Neural cell (in vitro differentiated cells): Measurements from ENCODE around the gene SLIT3. TPM values are rescaled to one million over a fixed set of nuclear protein-coding genes. Genes with fewer than 3 reads are reported as not detected.

ENCODE experiments used
- H2AFZ ChIP-seq: fragments of 200-600, 300-800 bp; sonication (generic), shearing (Covaris generic); 2 replicates; pipeline ENCODE4 v1.6.0; 2014; ENCODE audit warnings: low read depth, mild to moderate bottlenecking, antibody characterized with exemption, low read length, moderate library complexity
- H3F3A ChIP-seq: fragments of 200-600 bp; shearing (Covaris generic); 2 replicates; pipeline ENCODE4 v1.6.1; 2016; ENCODE audit warnings: mild to moderate bottlenecking, moderate library complexity, mixed read lengths, antibody characterized with exemption, low read length; ENCODE audit not compliant: insufficient read depth, poor library complexity, severe bottlenecking
- H3K27ac ChIP-seq: fragments of 200-600, 300-800 bp; sonication (generic), shearing (Covaris generic); 2 replicates; pipeline ENCODE4 v1.5.1; 2014; ENCODE audit warnings: mild to moderate bottlenecking, low read length, moderate library complexity
- H3K27me3 ChIP-seq: fragments of 300-800, 200-600 bp; sonication (generic), shearing (Covaris generic); 2 replicates; pipeline ENCODE4 v1.6.0; 2014; ENCODE audit warnings: mild to moderate bottlenecking, low read depth, low read length, moderate library complexity; ENCODE audit not compliant: insufficient read depth
- H3K36me3 ChIP-seq: fragments of 300-800, 200-600 bp; sonication (generic), shearing (Covaris generic); 2 replicates; pipeline ENCODE4 v1.5.1; 2014; ENCODE audit warnings: mild to moderate bottlenecking, antibody characterized with exemption, low read length, moderate library complexity; ENCODE audit not compliant: insufficient read depth
- H3K4me2 ChIP-seq: fragments of 300-800, 200-600 bp; sonication (generic), shearing (Covaris generic); 2 replicates; pipeline ENCODE4 v1.6.0; 2014; ENCODE audit warnings: mild to moderate bottlenecking, low read length
- H3K4me3 ChIP-seq: fragments of 300-800, 200-600 bp; sonication (generic), shearing (Covaris generic); 2 replicates; pipeline ENCODE4 v1.5.1; 2014; ENCODE audit warnings: mild to moderate bottlenecking, low read length, moderate library complexity
- H3K79me2 ChIP-seq: fragments of 200-600 bp; shearing (Covaris generic); replicated peaks from 2 replicates; pipeline ENCODE4 v1.6.0; 2014; ENCODE audit warnings: mild to moderate bottlenecking, low read length, moderate library complexity; ENCODE audit not compliant: insufficient read depth
- H3K9ac ChIP-seq: fragments of 300-800, 200-600 bp; sonication (generic), shearing (Covaris generic); 2 replicates; pipeline ENCODE4 v1.6.1; 2016; ENCODE audit warnings: mild to moderate bottlenecking, low read length, mixed read lengths
- H3K9me2 ChIP-seq: fragments of 200-600 bp; shearing (Covaris generic); 2 replicates; pipeline ENCODE4 v1.6.1; 2016; ENCODE audit warnings: mild to moderate bottlenecking, low read length, mixed read lengths; ENCODE audit not compliant: insufficient read depth
- H3K9me3 ChIP-seq: fragments of 200-600, 300-800 bp; sonication (generic), shearing (Covaris generic); 2 replicates; pipeline ENCODE4 v1.6.1; 2016; ENCODE audit warnings: mild to moderate bottlenecking, mixed run types, low read length, moderate library complexity, mixed read lengths
- H4K20me1 ChIP-seq: fragments of 200-600 bp; shearing (Covaris generic); 2 replicates; pipeline ENCODE4 v1.6.1; 2016; ENCODE audit warnings: mild to moderate bottlenecking, mixed run types; ENCODE audit not compliant: insufficient read depth
- EP300 ChIP-seq: fragments of 450-650 bp; conservative IDR thresholded peaks from 2 replicates; pipeline ENCODE4 v1.6.1; 2014; ENCODE audit warnings: antibody characterized with exemption, mild to moderate bottlenecking, moderate library complexity; ENCODE audit not compliant: poor library complexity, severe bottlenecking
- EZH2 ChIP-seq: fragments of 200-600, 300-800 bp; shearing (Covaris generic), sonication (generic); IDR thresholded peaks from 2 replicates; pipeline ENCODE4 v1.6.1; 2014; ENCODE audit warnings: antibody characterized with exemption, low read length, borderline replicate concordance, mild to moderate bottlenecking; ENCODE audit not compliant: insufficient read depth, poor library complexity, severe bottlenecking
- MXI1 ChIP-seq: fragments of 450-650 bp; conservative IDR thresholded peaks from 2 replicates; pipeline ENCODE4 v1.6.1; 2014; ENCODE audit warnings: antibody characterized with exemption, mild to moderate bottlenecking; ENCODE audit not compliant: poor library complexity, severe bottlenecking
- POLR2AphosphoS5 ChIP-seq: IDR thresholded peaks from 2 replicates; pipeline ENCODE4 v1.6.1; 2012
- RAD21 ChIP-seq: fragments of 450-650 bp; conservative IDR thresholded peaks from 2 replicates; pipeline ENCODE4 v1.6.1; 2014; ENCODE audit warnings: antibody characterized with exemption, mild to moderate bottlenecking, moderate library complexity
- SMC3 ChIP-seq: fragments of 450-650 bp; conservative IDR thresholded peaks from 2 replicates; pipeline ENCODE4 v1.6.1; 2014; ENCODE audit warnings: antibody characterized with exemption, mild to moderate bottlenecking, moderate library complexity; ENCODE audit not compliant: poor library complexity
- TAF1 ChIP-seq: IDR thresholded peaks from 2 replicates; pipeline ENCODE4 v1.6.1; 2012; ENCODE audit warnings: low read depth
- polyA plus RNA-seq: library from polyadenylated mRNA; depleted of rRNA; stranded (reverse); fragments of >200 nt; gene quantifications from 2 replicates; pipeline ENCODE4 v1.2.3, GENCODE V29; 2014
- TF ChIP-seq, protein P1 (sequence below): fragments of 450-650 bp; IDR thresholded peaks from 2 replicates; pipeline ENCODE4 v1.5.1; 2014; ENCODE audit warnings: antibody characterized with exemption, mild to moderate bottlenecking, moderate library complexity; ENCODE audit not compliant: poor library complexity, severe bottlenecking
- TF ChIP-seq, protein P2 (sequence below): IDR thresholded peaks from 2 replicates; pipeline ENCODE4 v1.6.1; 2012; ENCODE audit warnings: borderline replicate concordance

SLIT3 gene
- polyA plus RNA-seq, 1 donor from 2014 or later = 1.2 TPM

DNA sequence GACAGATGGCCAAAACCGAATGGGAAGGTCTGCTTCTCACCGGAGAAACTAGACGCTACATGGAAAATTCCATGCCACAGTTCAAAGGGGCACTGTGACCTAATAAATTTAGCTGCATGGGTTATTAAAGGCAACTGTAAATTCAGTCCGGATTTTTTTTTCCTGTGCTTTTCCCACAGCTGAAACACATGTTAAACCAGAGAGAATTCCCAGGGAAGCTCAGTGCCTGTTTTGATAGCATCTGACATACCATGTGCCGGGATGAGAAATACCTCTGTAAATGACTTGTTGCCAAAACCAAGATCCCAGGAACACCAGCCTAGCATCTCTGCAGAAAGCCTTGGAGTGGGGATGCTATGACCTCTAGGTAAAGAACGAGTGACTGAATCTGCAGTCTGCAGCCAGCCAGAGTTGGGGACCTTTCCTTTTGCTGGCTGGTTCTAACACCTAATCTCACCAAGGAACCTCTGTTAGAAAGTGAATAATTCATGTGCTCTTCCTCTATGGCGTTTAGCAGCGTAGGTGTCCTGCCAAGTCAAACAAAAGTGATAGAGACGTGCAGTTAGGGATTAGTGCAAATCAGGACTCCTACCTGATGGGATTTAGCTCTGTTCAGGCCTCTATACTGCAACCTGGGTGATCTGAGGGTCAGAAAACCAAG lies 77.9 kb downstream of the SLIT3 start:
- no peaks in the 10 kb centered on the region for H3K79me2 ChIP-seq
- no peaks in the 10 kb centered on the region for H3K9me2 ChIP-seq
- H3K4me3 ChIP-seq = no peak overlapping the region
- H3K36me3 ChIP-seq = no peaks in the 10 kb centered on the region
- no peak for TF ChIP-seq MXI1
- no peak for TF ChIP-seq EP300
- H2AFZ ChIP-seq = no peak overlapping the region
- H4K20me1 ChIP-seq = no peaks in the 10 kb centered on the region
- H3K9ac ChIP-seq = no peak overlapping the region
- H3K27ac ChIP-seq = no peak overlapping the region
- H3K27me3 ChIP-seq = no peaks in the 10 kb centered on the region
- H3F3A ChIP-seq = no peaks in the 10 kb centered on the region
- H3K4me2 ChIP-seq = no peak overlapping the region
- no peaks in the 10 kb centered on the region for H3K9me3 ChIP-seq

DNA sequence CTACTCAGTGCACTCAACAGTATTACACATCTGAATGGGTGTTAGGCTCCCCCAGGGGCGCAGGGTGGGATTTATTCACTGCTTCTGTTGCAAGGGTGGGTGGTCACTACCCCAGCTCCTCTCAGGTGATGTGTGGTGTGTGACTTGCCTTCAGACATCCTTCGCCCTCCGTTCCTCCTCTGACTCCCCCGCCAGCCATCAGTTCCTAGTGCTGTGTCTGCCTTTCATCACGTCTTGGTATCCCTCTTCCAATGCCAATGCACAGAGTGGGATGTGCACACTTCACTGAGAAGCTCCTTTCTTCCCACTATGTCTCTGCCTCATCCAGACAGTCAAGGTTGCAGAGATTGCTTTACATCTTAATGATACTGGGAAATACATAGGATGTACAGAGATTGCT lies 79.4 kb downstream of the SLIT3 start:
- H3K27ac ChIP-seq = no peak overlapping the region
- H3K9me3 ChIP-seq = no peaks in the 10 kb centered on the region
- no peak overlapping the region for H3K4me2 ChIP-seq
- H3F3A ChIP-seq = no peaks in the 10 kb centered on the region
- no peak overlapping the region for H2AFZ ChIP-seq
- H3K9me2 ChIP-seq = no peaks in the 10 kb centered on the region
- TF ChIP-seq MXI1 (no peak), SMC3 (no peak), EZH2 (no peak), TAF1 (no peak), RAD21 (no peak), POLR2AphosphoS5 (no peak), EP300 (no peak)
- TF ChIP-seq, protein P1, sequence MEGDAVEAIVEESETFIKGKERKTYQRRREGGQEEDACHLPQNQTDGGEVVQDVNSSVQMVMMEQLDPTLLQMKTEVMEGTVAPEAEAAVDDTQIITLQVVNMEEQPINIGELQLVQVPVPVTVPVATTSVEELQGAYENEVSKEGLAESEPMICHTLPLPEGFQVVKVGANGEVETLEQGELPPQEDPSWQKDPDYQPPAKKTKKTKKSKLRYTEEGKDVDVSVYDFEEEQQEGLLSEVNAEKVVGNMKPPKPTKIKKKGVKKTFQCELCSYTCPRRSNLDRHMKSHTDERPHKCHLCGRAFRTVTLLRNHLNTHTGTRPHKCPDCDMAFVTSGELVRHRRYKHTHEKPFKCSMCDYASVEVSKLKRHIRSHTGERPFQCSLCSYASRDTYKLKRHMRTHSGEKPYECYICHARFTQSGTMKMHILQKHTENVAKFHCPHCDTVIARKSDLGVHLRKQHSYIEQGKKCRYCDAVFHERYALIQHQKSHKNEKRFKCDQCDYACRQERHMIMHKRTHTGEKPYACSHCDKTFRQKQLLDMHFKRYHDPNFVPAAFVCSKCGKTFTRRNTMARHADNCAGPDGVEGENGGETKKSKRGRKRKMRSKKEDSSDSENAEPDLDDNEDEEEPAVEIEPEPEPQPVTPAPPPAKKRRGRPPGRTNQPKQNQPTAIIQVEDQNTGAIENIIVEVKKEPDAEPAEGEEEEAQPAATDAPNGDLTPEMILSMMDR = no peak
- TF ChIP-seq, protein P2, sequence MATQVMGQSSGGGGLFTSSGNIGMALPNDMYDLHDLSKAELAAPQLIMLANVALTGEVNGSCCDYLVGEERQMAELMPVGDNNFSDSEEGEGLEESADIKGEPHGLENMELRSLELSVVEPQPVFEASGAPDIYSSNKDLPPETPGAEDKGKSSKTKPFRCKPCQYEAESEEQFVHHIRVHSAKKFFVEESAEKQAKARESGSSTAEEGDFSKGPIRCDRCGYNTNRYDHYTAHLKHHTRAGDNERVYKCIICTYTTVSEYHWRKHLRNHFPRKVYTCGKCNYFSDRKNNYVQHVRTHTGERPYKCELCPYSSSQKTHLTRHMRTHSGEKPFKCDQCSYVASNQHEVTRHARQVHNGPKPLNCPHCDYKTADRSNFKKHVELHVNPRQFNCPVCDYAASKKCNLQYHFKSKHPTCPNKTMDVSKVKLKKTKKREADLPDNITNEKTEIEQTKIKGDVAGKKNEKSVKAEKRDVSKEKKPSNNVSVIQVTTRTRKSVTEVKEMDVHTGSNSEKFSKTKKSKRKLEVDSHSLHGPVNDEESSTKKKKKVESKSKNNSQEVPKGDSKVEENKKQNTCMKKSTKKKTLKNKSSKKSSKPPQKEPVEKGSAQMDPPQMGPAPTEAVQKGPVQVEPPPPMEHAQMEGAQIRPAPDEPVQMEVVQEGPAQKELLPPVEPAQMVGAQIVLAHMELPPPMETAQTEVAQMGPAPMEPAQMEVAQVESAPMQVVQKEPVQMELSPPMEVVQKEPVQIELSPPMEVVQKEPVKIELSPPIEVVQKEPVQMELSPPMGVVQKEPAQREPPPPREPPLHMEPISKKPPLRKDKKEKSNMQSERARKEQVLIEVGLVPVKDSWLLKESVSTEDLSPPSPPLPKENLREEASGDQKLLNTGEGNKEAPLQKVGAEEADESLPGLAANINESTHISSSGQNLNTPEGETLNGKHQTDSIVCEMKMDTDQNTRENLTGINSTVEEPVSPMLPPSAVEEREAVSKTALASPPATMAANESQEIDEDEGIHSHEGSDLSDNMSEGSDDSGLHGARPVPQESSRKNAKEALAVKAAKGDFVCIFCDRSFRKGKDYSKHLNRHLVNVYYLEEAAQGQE = no peak
- no peaks in the 10 kb centered on the region for H3K36me3 ChIP-seq
- H3K79me2 ChIP-seq = no peaks in the 10 kb centered on the region
- H3K4me3 ChIP-seq = no peak overlapping the region
- H3K9ac ChIP-seq = no peak overlapping the region
- no peaks in the 10 kb centered on the region for H3K27me3 ChIP-seq
- H4K20me1 ChIP-seq = no peaks in the 10 kb centered on the region
